ENCODE data around the gene ERN1. TPM values are rescaled to one million over a fixed set of nuclear protein-coding genes. Genes with fewer than 3 reads are reported as not detected.

Gene ERN1
- total and polyA plus RNA-seq, 4 donors, result 4.0 to 6.9 (median 5.9) TPM

DNA sequence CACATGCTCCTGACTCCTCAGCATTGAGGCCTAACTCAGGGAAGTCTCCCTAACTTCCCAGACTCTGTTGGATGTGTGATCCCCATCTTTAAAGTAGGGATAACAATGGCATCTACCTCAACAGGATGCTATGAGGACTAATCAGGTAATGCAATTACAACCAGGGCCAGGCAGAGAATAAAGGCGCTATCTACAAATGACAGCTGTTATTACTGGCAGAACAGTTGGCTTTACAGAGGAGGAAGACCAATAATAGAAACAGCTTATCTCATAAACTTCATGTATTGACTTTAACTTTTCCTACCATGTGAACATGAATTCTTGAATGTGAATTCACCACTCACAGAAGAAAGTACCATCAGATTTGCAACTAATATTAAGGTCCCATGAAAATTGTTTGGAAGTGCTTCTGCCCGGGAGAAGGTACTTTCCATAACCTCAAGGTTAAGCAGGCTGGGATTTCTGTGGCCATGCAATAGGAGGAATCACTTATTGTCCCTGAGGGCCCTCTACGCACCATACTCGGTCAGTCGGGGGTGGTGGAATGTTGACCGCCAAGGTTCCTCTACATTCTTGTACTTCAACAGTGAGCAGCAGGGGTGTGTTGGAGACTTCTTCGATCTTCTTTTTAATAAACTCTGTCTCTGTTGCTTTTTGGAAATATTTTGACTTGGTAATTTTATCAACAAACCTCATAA, 22.6 kb upstream of the ERN1 start:
- no peak overlapping the region for H3K27ac ChIP-seq (ENCODE audit: low read depth, low read length)
- peaks cover 14% of the 10 kb centered on the region for H3K4me1 ChIP-seq (ENCODE audit: control insufficient read depth, insufficient read depth, low read length)
- no CpG with 5 or more reads among the region's 7 CpGs for WGBS (ENCODE audit: insufficient coverage)
- no peak for DNase-seq (ENCODE audit: low read depth in 4 of 6, low spot score in 6 of 6)
- no peaks in the 10 kb centered on the region for H3K9me3 ChIP-seq (ENCODE audit: control insufficient read depth, insufficient read depth, low read length)
- peaks cover 26% of the 10 kb centered on the region for H3K36me3 ChIP-seq (ENCODE audit: control insufficient read depth, insufficient read depth, low read length)
- H3K27me3 ChIP-seq (ENCODE audit: control insufficient read depth, insufficient read depth, low read length), result no peaks in the 10 kb centered on the region
- no peak overlapping the region for H3K4me3 ChIP-seq (ENCODE audit: low read depth, low read length)

DNA sequence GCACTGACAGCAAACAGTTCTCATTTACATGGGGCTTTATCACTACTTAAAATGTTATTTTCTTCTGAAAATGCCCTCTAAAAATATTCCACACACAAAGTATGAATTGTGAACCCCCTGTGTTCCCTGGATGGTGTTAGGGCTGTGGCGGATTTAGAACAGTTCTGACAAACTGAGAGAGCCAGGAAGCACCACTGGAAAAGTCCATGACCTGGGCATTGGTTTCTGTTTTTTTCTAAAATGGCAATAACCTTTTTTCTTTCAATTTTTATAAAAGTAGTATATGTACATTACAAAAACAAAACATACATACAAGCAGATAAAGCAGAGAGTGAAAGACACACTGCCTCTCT, 21.0 kb upstream of the ERN1 start:
- H3K27ac ChIP-seq (ENCODE audit: low read depth, low read length), result no peak overlapping the region
- no peaks in the 10 kb centered on the region for H3K27me3 ChIP-seq (ENCODE audit: control insufficient read depth, insufficient read depth, low read length)
- no CpG with 5 or more reads among the region's 1 CpG for WGBS (ENCODE audit: insufficient coverage)
- H3K9me3 ChIP-seq (ENCODE audit: control insufficient read depth, insufficient read depth, low read length), result no peaks in the 10 kb centered on the region
- peaks cover 13% of the 10 kb centered on the region for H3K4me1 ChIP-seq (ENCODE audit: control insufficient read depth, insufficient read depth, low read length)
- no peak for DNase-seq (ENCODE audit: low read depth in 4 of 6, low spot score in 6 of 6)
- no peak overlapping the region for H3K4me3 ChIP-seq (ENCODE audit: low read depth, low read length)
- H3K36me3 ChIP-seq (ENCODE audit: control insufficient read depth, insufficient read depth, low read length), result peaks cover 26% of the 10 kb centered on the region

DNA sequence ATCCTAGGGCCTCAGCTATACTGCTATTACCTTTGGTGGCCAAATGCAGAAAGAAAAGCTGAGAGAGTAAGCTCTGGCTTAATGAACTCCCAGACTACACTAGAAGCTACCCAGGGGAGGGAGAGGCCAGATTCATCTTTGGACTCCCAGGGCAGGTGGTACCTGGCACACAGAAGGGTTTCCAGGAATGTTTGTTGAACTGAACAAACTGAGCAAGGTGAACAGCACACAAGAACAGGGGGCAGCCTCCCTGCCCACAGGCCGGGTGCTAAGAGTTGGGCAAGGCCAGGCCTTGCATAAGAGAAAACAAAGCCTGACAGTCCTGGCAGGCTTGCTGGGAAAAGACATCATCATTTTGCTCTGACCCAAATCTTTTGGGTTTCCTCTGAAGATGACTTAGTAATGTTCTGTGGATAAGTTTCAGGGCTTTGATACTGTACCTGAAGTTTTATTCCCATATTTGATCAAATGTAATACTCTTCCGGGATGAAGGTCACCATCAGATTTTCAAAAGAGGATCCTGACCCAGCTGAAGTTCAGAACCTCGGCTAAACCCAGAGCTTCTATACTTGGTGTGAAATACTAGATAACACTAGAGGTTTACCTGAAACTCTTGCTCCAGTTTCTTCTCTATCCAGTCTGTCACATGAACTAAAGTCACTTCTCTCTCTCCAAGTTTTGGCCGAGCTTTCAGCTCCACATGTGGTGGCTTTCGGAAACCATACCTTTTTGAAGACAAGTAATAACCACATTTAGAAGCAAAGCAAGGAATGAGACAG, 20.5 kb upstream of the ERN1 start:
- H3K27me3 ChIP-seq (ENCODE audit: control insufficient read depth, insufficient read depth, low read length), result no peaks in the 10 kb centered on the region
- WGBS (ENCODE audit: insufficient coverage), result 87% methylated on average over 3 of the region's 5 CpGs
- H3K4me3 ChIP-seq (ENCODE audit: low read depth, low read length), result no peak overlapping the region
- H3K27ac ChIP-seq (ENCODE audit: low read depth, low read length), result no peak overlapping the region
- no peak for DNase-seq (ENCODE audit: low read depth in 4 of 6, low spot score in 6 of 6)
- peaks cover 8% of the 10 kb centered on the region for H3K4me1 ChIP-seq (ENCODE audit: control insufficient read depth, insufficient read depth, low read length)
- peaks cover 26% of the 10 kb centered on the region for H3K36me3 ChIP-seq (ENCODE audit: control insufficient read depth, insufficient read depth, low read length)
- no peaks in the 10 kb centered on the region for H3K9me3 ChIP-seq (ENCODE audit: control insufficient read depth, insufficient read depth, low read length)

DNA sequence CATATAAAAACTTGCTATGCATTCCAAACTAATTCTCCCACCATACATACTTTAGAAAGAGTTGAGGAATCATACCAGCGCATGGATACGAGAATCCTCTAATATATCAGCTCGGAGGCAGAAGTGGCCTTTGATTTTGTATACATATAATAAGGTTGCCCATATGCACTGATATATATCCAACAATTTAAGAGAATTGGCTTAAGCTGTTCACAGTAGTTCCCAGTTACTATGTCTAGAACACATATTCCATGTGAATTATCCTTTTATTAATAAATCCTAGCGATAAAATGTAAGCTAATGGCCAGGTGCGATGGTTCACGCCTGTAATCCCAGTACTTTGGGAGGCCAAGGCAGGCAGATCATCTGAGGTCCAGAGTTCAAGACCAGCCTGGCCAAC, 19.3 kb upstream of the ERN1 start:
- DNase-seq (ENCODE audit: low read depth in 4 of 6, low spot score in 6 of 6), result no peak
- Histone ChIP-seq H3K27ac (ENCODE audit: low read depth, low read length) (no peak overlapping the region), H3K36me3 (ENCODE audit: control insufficient read depth, insufficient read depth, low read length) (peaks cover 17% of the 10 kb centered on the region), H3K9me3 (ENCODE audit: control insufficient read depth, insufficient read depth, low read length) (no peaks in the 10 kb centered on the region), H3K27me3 (ENCODE audit: control insufficient read depth, insufficient read depth, low read length) (no peaks in the 10 kb centered on the region), H3K4me1 (ENCODE audit: control insufficient read depth, insufficient read depth, low read length) (peaks cover 8% of the 10 kb centered on the region), H3K4me3 (ENCODE audit: low read depth, low read length) (no peak overlapping the region)
- WGBS (ENCODE audit: insufficient coverage), result 100% methylated on average over 3 of the region's 6 CpGs

DNA sequence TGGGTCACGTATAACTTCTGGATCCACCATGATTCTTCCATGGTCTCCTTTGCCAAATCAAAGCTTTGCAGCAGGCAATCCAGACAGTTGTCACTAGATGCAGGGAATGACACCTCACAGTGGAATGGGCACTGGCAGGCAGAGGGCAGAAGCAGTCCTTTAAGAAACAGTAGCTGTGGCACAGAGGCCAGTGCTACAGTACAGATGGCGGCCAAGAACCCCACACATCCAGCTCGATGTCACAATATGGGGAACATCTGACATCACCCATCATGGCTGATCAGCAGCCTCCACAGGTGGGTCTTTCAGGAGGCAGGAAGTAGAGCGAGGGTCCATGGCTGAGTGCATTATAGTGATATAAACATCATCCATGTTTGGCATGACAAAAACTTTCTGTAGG, 18.8 kb upstream of the ERN1 start:
- Histone ChIP-seq H3K4me3 (ENCODE audit: low read depth, low read length) (no peak overlapping the region), H3K9me3 (ENCODE audit: control insufficient read depth, insufficient read depth, low read length) (no peaks in the 10 kb centered on the region), H3K27me3 (ENCODE audit: control insufficient read depth, insufficient read depth, low read length) (no peaks in the 10 kb centered on the region), H3K4me1 (ENCODE audit: control insufficient read depth, insufficient read depth, low read length) (peaks cover 8% of the 10 kb centered on the region), H3K27ac (ENCODE audit: low read depth, low read length) (no peak overlapping the region), H3K36me3 (ENCODE audit: control insufficient read depth, insufficient read depth, low read length) (peaks cover 15% of the 10 kb centered on the region)
- 93% methylated on average over 2 of the region's 4 CpGs for WGBS (ENCODE audit: insufficient coverage)
- no peak for DNase-seq (ENCODE audit: low read depth in 4 of 6, low spot score in 6 of 6)

DNA sequence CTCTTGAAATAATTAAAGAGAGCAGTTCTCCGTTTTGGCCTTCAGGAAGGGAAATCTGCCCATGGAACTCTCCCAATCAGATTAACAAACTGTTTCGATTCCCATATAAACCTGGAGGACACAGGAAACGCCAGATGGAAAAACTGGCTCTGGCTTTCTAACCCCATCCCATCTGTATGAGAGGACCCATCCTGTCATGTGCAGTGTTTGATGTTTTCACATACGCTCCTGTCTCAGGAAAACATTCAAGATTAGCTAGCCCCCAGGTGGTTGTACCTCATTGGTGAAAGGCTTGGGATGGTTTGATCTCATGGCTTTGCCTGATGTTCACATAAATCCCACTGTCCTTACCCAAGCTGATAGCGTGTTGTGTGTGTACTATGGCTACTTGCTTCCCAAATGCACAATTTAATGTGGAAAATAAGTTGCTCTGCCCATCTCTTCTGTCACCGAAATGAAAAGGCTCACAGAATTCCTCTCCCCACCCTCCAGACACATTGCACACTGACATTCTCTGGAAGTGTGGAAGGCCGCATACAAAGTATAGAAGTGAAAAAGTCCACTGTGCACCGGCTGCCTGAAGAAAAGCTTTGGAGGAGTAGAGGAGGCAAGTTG, 18.2 kb upstream of the ERN1 start:
- Histone ChIP-seq H3K36me3 (ENCODE audit: control insufficient read depth, insufficient read depth, low read length) (peaks cover 13% of the 10 kb centered on the region), H3K27me3 (ENCODE audit: control insufficient read depth, insufficient read depth, low read length) (no peaks in the 10 kb centered on the region), H3K4me1 (ENCODE audit: control insufficient read depth, insufficient read depth, low read length) (peaks cover 8% of the 10 kb centered on the region), H3K9me3 (ENCODE audit: control insufficient read depth, insufficient read depth, low read length) (no peaks in the 10 kb centered on the region), H3K27ac (ENCODE audit: low read depth, low read length) (no peak overlapping the region), H3K4me3 (ENCODE audit: low read depth, low read length) (no peak overlapping the region)
- DNase-seq (ENCODE audit: low read depth in 4 of 6, low spot score in 6 of 6), result no peak
- 83% methylated on average over 3 of the region's 8 CpGs for WGBS (ENCODE audit: insufficient coverage)

DNA sequence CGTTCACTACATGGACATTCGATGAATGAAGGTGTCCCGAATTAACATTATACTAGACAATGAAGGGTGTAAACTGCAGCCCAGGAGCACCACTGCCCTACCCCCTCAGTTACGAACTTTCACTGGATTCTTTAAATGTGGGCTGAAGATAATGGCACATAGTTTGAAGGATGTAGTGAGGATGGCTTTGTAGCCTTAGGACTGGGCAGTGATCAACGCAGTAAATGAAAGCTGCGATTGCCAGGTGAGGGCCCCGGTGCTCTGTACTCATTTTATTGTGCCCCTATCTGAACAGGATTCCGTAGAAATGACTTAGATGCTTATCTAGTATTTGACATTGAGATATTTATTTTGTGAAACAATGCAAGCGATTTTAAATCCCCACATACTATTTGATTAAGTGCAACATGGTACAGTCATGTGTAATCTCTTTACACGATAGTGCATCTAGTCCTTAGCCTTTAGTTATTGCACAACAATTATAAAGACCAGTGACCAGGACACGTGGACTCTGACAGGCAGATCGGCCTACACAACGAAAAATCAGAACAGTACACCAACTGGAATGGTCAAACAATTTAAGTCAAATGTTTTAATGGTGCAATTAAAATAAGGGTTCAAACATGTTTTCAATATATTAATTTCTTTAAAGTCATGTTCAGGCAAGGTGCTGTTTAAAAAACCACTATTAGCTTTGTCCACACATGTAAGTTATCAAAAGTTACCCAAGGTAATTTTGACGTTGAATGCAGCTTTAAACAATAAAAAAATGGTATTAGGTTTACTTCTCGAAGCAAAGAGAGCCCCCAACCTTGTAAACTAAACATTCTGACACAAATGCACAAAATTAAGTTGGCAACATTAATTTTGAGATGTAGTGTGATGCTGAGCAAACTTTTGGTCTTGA, 17.4 kb upstream of the ERN1 start:
- peaks cover 8% of the 10 kb centered on the region for H3K4me1 ChIP-seq (ENCODE audit: control insufficient read depth, insufficient read depth, low read length)
- no peaks in the 10 kb centered on the region for H3K9me3 ChIP-seq (ENCODE audit: control insufficient read depth, insufficient read depth, low read length)
- no peaks in the 10 kb centered on the region for H3K27me3 ChIP-seq (ENCODE audit: control insufficient read depth, insufficient read depth, low read length)
- DNase-seq (ENCODE audit: low read depth in 4 of 6, low spot score in 6 of 6), result peak in 1 of 6 donors; percentile 27
- peaks cover 9% of the 10 kb centered on the region for H3K36me3 ChIP-seq (ENCODE audit: control insufficient read depth, insufficient read depth, low read length)
- H3K4me3 ChIP-seq (ENCODE audit: low read depth, low read length), result peak overlapping the region; percentile 93
- H3K27ac ChIP-seq (ENCODE audit: low read depth, low read length), result peak overlapping the region; percentile 96
- 41% methylated on average over 2 of the region's 15 CpGs for WGBS (ENCODE audit: insufficient coverage)

DNA sequence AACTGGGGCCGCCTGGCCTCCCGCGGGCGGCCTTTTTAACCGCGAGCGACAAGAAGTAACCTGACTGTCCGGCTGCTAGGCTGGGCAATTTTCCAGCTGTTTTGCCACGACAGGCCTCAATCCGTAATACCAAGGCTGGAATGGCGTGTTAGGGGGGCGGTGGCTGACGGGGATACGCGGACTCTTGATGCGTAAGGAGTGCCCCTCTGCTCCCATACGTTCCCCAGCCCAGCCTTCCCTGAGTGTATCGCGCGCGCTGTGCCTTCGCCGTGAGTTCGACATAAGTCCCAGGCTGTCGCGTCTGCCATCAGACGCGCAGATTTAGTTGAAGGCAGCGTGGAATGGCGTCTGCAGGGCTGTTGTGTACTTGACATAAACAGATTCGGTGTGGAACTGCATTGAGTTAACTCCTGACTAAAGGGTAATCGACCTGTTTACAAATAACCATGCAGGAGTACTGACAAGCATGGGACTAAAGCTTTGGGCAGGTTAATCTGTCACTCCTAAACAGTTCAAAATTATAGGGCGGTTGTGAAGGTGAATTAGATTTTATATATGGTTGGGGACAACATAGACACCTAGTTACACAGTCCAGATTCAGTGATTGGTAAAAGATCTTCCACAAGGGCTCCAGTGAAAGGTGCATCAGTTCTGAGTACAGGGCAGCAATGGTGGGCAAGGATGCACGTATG, 16.6 kb upstream of the ERN1 start:
- Histone ChIP-seq H3K4me3 (ENCODE audit: low read depth, low read length) (peak overlapping the region; percentile 93), H3K9me3 (ENCODE audit: control insufficient read depth, insufficient read depth, low read length) (no peaks in the 10 kb centered on the region), H3K27ac (ENCODE audit: low read depth, low read length) (peak overlapping the region; percentile 96), H3K4me1 (ENCODE audit: control insufficient read depth, insufficient read depth, low read length) (peaks cover 8% of the 10 kb centered on the region), H3K27me3 (ENCODE audit: control insufficient read depth, insufficient read depth, low read length) (no peaks in the 10 kb centered on the region), H3K36me3 (ENCODE audit: control insufficient read depth, insufficient read depth, low read length) (peaks cover 6% of the 10 kb centered on the region)
- WGBS (ENCODE audit: insufficient coverage), result under 1% methylated on average over 32 of the region's 34 CpGs
- peak in 2 of 6 donors; percentile 86 to 90 for DNase-seq (ENCODE audit: low read depth in 4 of 6, low spot score in 6 of 6)
